Stomach (tissue), 4 donors: ENCODE results near the gene HES3.

ENCODE experiments used
- CTCF ChIP-seq, 7 experiments: fragments of 450-650 bp in 4 of 7; fragments of 200-600 bp in 3 of 7; sonication (generic) in 3 of 7; IDR thresholded peaks; one replicate each; pipeline ENCODE4 v1.5.1; 2016 to 2019; ENCODE audit warnings: antibody characterized with exemption in 7 of 7, control low read depth in 2 of 7, mild to moderate bottlenecking in 1 of 7
- POLR2A ChIP-seq, 4 donors: fragments of 450-650 bp; IDR thresholded peaks; one replicate each; pipeline ENCODE4 v1.6.1; 2016; ENCODE audit warnings: antibody characterized with exemption in 4 of 4, control low read depth in 2 of 4, mild to moderate bottlenecking in 1 of 4, moderate library complexity in 1 of 4
- POLR2AphosphoS5 ChIP-seq, 3 donors: sonication (generic); formaldehyde crosslinking; IDR thresholded peaks; one replicate each; pipeline ENCODE4 v1.6.1; 2016; ENCODE audit warnings: antibody characterized with exemption in 3 of 3

DNA sequence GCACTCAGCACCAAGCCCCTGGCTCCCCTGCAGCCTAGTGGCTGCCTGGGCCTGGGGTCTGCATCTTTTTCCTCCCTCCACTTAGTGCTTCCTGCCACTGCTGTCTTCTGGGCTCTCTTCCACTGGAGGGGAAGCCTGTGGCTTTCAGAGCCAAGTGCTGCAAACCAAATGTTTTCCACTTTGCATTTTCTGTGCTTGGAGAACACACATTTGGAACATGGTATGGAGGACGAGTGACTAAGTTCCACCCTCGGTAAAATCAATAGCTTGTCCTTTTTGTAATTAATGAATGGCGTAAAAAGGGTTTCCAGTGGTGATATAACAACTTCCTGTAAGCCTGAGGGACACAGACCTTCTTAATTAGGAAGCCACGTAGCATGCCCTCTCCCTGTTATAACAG lies 27.0 kb downstream of the HES3 start:
- no peak for TF ChIP-seq CTCF (IDR thresholded peaks at IDR 0.05)
- no peak for TF ChIP-seq POLR2A (IDR thresholded peaks at IDR 0.05)
- no peak for TF ChIP-seq POLR2AphosphoS5 (IDR thresholded peaks at IDR 0.05)
